Left kidney (tissue), 2 donors: ENCODE results near the gene NAA80. TPM values are rescaled to one million over a fixed set of nuclear protein-coding genes. Genes with fewer than 3 reads are reported as not detected.

ENCODE experiments used
- DNase-seq: peaks from one replicate; pipeline ENCODE4 v3.0.0-alpha.2; 2013
- polyA plus RNA-seq: library from polyadenylated mRNA; unstranded; fragments of 120-200 nt; gene quantifications from one replicate; pipeline ENCODE4 v1.2.1, GENCODE V29; 2013; ENCODE audit not compliant: insufficient read length

Gene NAA80
- polyA plus RNA-seq, 1 donor = 9.8 TPM

DNA sequence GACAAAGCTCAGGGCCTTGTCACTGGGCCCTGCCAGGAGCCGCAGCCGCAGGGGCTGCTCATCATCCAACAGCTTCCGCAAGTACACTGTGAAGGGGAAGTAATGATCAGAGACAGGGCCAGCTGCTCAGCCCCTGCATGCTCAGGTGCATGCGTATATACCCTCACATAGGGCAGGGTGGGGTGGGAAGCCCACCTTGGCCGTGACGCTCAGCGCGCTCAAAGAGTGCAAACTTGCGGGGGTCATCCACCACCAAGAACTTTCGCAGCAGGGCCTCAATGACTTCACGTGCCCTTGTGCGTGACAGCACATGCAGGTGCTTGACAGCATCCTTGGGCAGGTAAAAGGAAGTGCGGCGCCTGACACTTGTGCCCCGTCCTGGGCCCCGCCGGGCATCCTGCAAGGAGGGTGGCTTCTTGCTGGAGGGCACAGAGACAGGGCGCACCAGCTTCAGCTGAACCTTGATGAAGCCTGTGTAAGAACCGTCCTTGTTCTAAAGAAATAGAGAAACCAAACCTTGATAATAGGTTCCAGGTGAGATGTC, 32.2 kb upstream of the NAA80 start:
- DNase-seq = no peak

DNA sequence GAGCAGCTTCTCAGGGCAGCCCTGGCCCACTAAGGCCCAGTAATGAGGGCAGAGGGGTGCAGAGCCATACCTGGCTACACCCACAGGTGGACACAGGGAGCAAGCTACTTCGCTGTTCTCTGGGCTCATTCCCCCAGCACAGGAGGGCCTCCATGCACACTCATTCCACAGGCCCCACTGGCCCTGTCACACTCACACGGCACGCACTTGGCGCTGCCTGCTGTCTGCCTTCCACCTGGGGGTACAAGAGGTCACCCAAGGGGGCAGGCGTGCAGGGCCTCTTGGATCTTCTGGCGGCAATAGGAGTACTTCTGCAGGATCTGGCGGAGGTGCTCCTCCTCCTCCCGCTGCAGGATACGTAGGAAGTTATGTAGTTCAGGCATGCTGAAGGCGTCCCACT, 31.1 kb upstream of the NAA80 start:
- DNase-seq = no peak

DNA sequence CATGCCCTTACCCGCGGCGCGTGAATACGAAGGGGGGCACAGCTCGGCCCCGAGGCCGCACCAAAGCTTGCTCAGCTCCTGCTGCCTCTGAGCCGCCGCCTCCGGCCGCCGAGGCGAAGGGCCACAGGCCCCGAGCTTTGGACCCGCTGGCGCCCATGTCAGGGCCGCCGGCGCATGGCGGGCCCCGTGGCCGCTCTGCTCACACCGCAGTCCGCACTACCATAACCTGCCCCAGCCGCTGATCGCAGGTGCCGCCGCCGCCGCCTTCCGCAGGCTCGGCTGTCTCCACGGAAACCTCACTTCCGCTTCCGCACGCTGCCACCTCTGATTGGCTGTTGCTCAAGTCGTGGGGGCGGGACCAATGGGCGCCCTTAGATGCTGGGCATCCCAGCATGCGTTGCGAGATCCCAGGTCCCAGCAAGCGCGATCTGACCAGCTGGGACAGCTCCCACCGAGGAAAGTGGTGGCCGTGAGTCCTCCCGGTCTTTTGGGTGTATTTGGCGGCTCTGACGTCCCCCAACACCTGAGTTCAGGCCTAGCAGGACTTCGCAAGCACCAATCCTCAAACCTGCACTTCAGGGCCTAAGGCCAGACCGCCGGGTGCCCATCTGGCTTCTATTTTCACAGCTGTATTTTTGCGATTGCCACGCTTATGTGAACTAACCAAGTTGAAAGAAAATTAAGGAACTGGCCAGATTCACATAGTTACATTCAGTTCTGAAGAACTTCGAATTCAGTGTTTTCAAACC, 28.9 kb upstream of the NAA80 start, which contains the start of gene TUSC2:
TUSC2 (minus strand) TSS at position 281 of the 749 bp plus-strand sequence; CDS start at position 157, 124 bp downstream.
- peak; percentile 97 for DNase-seq

DNA sequence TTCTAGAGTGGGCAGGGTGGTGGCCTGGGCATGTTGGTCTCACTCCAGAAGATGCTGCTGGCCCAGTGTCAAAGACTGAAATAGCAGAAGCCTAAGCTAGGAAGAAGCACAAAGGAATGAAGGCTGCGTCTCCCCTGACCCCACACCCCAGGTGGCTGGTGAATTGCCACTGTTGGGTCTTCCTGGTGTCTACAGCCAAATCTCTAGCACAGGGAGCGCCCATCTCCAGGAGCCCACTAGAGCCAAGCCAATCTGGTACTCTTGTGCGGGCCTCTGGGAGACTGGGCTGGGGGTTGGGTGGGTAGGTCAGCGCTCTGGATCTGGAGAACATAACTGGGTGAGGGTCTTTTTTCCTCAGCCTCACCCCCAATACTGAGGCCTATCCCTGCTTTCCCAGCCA, 27.9 kb upstream of the NAA80 start:
- no peak for DNase-seq

DNA sequence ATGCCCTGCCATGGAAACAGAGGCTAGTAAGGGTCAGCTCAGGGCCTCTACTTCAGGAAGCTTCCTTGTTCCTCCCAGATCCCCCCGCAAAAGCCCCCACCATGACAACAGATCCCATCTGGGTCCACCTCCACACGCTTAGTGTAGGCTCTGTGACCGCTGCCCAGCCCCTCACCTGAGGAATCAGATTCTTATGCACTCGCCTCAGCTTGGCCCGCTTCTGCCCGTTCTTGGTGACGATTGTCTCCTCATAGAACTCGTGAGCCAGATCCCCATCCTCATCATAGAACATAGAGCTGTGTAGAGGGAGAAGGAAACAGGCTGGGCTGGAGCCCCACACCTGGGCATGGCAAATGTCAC, 27.0 kb upstream of the NAA80 start:
- no peak for DNase-seq

DNA sequence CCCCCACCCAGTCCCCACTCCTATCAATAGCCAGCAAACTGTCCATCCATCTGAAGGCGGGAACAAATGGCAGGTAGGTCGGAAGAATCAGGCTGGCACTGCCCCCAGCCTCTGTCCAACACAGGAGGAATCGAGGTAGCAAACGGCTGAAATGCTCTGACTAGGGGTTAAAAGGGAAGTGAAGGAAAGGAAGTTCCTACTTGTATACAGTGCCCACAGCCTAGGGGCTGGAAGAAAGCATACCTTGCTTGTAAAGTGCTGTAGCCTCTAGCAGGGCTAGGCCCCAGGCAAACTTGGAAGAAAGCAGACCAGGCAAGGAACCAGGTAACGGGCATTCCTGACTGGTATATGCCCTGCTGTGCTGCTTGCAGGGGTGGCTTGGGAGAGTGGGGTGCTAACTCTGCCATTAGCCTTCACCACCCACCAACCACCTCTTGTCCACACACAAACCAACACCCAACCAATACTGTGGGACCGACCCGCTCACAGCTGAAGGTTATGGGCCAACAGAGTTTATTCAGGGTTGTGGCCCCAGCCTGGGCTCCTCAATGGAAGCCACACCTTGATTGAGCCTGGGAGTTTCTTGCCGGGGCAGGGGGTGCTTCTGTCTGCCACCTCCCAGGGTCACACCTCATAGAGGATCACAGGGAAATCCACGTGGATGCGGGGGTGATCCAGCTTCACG, 26.4 kb upstream of the NAA80 start:
- DNase-seq = no peak

DNA sequence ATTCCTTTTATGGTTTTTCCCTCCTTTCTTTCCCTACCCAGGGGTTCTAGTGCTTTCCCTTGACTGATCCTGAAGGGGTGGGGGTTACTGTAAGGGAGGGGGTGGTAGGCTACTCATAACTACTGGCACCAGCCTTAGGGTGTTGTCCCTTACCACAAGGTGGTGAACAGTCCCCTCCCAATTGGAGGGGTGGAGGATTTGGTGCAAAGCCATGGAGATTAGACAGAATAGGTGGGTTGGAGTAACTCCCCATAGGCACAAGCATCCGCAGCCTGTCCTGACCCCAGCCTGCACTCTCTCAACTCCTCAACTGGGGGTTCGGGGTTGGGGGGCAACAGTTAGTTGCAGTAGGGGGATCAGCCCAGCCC, 25.9 kb upstream of the NAA80 start:
- DNase-seq = no peak

DNA sequence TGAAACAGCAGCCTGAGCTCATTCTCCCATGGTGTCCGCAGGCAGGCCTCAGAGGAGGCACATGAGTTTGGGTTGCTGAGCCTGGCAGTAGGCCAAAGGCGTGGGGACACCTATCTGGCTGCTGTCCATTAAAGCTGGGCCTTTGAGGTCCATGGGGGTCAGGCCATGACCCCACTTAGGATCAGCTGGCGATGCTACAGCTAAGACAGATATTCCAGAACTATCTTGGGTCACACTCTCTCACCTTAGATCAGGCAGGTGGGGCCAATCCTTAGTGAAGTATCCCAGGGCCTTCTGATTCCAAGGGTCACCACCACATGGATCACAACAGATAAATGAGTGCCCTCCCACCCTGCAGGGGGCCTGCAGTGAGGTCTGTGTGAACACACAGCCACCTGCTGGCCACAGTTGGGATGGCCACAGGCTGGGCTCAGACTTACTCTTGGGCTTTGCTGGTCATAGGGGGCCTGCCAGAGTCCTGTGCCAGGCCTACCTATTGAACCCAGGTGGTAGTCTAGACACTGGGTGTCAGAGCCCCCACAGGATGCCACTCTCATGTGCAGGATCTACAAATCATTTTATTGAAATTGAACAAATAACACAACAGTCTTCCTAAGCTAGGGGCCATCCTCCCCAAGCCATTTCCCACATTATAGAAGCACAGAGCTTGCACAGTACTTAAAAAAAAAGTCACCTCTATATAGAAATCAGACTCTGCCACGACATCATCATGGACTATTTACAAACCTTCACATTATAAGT, 25.3 kb upstream of the NAA80 start:
- no peak for DNase-seq

DNA sequence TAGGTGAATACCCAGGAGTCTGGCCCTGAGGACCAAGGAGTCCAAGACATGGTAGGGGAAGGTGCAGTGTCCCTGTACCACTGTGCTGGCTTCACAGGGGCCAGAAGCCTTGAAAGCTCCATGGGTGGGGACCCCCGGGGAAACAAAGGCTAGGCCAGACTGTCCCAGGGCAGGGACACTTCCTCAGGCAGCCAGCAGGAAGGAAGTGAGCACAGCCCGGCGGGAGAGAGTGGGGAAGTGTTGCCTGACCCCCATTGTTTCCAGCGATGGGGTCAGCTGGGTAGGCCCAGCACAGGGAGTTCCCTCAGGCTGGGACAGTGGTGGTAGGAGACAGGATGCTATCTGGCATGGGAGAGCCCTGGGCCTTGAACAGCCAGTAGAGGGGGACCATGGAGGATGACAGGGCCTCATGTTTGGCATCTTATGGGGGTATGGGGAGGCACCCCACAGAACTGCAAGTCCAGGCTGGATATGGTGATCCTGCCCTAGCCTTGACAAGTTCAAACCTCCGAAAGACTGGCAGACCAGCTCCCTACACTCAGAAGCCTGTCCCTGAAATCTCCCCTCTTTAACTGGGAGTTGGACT, 24.5 kb upstream of the NAA80 start:
- DNase-seq = no peak

DNA sequence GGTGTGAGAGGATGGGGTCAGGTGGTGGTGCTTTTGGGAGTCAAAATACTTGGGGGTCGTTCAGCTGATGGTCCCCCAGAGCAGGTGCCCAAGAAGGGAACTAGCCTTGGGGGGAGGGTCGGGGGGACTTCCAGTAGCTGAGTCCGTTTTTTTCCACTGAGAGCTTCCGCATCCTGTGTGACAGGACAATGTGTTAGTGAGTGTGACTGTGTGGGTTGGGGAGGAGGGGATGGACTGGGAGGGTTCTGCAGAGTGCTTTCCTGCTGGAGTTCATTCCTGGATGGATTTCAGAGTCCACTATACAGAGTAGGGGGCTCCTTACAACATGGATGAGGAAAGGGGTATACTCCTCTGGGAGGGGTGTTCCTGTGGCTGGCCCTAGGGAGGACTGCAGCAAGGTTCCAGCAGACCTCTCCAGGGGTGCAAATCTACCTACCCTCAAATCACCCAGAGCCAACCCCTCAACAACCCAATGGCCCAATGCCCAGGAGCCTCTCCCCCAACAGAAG, 23.9 kb upstream of the NAA80 start:
- no peak for DNase-seq

DNA sequence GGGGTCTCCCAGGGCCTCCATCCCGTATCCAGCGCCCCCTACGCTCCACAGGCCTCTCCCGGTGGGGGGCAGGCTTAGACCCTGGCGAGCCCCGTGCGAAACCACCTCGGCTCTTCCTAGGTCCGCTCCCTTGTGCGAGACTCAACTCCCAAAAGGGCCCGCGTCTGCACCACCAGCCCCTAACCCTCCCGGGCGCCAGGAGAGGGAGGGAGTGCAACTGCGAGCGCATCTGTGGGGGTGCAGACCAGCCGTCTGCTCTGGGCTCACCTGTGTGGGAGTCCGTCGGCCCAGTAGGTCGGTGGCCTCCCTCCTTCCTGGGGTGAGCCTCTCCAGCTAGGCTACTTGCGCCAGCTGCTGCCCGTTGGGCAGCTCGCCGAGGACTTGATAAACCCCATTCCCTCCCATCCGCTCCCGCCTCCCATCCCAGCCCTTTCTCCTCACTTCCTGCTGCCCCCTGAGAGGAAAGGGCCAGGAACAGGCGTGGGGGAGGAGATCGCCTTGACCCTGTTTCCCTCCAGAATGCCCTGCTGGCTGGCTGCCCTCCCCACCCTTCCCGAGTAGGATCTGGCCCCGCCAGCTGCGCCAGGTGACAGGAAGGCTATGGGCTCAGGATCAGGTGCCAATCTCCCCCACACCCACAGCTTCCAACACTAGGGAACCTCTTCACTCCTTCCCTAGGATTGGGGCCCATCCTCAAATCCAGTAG, 23.3 kb upstream of the NAA80 start, which contains the start of gene HYAL2:
HYAL2 (minus strand) TSS at position 360 of the 706 bp plus-strand sequence. CDS start 2,256 bp downstream, outside the sequence.
- DNase-seq = no peak

DNA sequence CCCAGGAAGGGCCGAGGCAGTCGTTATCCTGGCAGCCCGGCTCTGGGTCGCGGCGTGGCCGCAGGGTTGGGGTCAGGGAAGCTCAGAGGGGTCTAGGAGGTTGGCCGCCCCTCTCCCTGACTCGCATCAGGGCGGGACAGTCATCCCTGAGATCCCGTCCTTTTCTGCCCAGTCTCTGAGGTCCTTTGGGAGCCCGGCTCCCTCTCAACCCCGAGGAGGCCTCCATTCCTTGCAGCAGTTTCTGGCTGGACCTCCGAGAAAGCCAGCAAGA, 22.8 kb upstream of the NAA80 start:
- no peak for DNase-seq

DNA sequence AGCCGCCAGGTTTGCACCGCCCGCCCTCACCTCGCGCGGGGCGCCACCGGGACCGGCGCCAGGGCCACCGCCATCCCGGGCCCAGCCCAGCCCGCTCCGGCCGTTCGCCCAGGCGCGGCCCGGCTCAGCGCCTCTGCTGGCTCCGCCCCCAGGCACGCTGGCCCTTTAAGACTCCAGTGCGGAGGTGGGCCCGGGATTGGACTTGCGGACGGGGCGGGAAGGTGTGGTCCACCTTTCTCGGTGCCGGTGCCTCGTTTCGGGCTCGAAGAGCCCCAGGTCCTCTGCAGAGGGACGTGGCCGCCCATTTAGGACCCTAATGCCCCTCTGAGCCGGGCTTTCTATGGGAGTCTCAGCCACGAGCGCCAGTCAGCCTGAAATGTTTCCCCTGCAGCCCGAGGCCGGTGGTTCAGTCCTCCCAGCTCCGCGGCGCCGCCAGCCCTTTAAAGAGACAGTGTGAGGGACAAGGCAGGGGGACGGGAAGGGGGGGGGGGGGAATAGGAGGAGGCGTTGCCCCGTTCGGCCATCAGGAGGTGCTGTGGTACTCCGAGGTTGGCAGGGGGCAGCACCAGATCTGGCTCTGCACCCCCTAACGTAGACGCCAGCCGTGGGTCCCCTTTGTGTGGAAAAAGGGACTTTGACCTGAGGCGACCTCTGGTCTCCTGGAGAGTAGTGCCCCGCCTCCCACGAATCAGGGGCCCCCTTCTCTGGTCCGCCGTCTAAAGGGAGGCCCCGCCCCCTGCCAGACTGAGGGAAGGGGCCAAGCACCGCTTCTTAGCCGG, 22.3 kb upstream of the NAA80 start:
- peak; percentile 91 for DNase-seq

DNA sequence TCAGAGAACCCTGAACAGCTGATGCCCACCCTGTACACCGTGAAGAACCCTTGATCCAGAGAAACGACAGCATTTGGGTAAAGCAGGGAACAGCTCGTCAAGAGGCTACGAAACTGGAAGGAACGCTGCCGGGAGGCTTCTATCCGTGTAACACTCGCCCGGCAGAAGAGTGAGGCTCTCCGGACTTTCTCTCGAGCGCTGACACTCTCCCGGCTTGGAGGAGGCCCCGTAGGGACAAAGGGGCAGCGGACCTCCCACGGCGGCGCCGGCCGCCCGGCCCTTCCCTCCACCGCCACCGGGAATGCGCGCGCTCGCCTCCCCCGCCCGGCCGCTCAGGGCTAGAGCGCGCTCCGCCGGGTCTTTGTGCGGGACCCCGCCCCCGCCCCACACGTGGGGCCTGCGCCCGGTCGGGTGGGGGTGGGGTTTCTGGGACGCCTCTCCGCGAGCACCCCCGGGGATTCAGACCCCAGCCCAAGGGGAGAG, 21.7 kb upstream of the NAA80 start:
- DNase-seq = peak; percentile 88

DNA sequence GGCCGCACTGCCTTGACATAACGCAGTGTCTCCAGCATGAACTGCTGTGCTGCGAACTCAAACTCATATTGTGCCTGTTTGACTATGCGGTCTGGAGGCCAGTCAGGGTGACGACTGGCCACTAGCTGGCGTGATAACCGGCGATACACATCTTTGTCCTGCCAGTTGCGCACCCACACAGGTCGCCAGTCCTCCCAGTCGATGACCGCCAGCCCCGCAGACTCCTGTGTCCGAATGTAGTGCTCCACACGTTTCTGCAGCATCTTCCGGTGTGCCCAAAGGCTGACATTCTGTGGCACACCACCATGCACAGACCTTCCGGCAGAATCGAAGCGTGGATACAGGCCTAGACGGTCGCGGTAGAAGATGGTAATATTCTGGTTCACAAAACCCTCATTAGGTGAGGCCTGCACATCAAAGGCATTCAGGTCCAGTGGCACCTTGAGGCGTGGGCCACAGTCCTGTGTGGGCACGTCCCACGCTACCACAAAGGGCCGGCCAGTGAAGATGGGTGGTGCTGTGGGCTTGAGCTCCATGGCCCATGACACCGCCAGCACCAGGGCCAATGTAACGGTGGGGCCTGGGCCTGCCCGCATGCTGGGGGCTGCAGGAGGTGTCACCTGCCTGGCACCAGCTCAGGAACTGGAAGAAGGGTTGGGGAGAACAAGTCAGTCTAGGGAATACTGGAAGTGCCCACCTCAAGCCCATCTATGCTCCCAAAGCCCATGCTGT, 20.9 kb upstream of the NAA80 start:
- DNase-seq = no peak

DNA sequence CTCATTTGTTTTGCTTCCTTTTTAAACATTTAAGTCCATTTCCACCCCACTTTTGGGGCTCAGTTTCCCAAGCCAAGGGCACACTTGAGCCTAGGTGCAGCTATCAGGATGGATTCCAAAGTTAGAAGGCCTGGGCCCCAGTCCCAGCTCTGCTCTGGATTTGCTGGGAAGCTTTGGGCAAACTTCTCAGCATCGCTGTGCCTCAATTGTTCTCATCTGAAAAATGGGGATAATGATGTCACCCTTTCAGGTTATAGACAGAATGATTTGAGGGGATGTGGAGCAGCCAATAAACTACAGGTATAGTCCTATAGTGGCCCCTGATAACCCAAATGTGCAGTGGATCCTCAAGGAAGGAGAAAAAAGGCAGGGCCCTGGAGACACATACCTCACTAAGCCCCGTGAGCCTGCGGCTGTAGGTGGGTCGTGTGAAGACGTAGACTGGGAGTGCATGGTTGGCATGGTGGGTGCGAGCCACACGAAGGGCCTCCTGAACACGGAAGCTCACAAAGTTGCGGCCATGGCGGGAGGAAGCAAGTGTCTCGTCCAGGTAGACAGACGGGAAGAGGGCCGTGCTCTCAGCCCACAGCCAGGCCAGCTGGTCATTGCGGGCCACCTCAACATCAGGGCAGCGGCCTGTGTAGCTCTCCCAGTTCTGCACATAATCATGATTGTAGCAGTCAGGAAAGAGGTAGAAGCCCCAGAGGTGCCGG, 20.1 kb upstream of the NAA80 start:
- DNase-seq = no peak

DNA sequence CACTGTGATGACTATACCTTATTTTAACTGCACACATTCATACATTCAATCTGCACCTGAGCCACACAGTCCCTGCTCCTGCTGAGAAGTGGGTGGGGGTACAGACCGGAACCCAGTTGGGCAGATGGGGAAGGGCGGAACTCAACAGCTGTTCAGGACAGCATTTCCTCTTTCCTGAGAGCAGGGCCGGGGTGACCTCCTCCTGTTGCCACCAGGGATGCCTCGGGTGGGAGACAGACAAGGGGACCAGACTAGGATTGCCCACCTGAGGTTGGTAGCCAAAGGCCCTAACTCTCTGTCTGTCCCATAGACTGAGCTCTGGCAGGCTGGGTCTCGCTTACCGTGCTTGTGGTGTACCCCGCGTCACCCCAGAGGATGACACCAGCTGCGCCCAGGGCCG, 19.4 kb upstream of the NAA80 start:
- no peak for DNase-seq

DNA sequence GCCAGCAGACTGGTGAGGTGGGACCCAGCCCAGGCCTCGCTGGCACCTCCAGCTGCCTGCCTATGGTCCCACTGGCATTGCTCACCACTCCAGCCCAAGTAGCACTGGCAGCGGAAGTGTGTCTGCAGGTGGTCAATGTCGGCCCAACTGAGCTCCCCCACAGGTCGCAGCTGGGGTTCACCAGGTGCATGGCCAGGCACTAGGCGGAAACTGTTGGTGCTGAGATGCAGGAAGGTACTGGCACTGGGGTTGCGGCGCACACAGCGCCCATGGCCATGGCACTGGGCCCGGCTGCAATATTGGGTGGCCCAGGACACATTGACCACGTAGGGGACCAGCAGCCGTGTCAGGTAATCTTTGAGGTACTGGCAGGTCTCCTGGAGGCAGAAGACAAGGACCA, 19.0 kb upstream of the NAA80 start:
- DNase-seq = no peak

DNA sequence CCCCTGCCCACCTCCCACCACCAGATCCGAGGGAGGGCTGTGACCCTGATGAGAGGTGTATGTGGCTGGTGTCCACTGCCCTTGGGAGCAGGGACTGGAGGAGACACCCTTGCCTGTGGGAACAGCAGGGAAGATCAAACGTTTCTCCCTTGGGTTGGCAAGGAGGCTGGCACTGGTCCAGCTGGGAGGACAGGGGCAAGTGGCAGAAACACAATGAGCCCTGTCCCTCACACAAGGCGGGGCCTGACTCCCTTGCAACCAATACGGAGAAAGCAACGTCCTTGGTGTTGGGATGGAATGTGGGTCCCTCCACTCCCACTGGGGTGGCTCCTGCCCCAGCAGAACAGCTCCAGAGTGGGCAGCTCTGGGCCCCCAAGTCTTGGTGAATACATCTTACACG, 18.1 kb upstream of the NAA80 start:
- DNase-seq = no peak
